Endothelial cell of hepatic sinusoid (primary cell): Measurements from ENCODE around the gene ASPA.

Experiments used
- in situ Hi-C: cut with HindIII; loops from 2 replicates; pipeline ENCODE4 v1.10.0; 2017; ENCODE audit warnings: low sequenced_read_pairs

ASPA gene

GRCh38 chr17:3532859-3533142 is 57.0 kb downstream of the ASPA start:
- in situ Hi-C loops = no loop called here

- in situ Hi-C loops = no loop called here
These were observed 58.0 kb downstream of the ASPA start for GRCh38 chr17:3533752-3534151.

- in situ Hi-C loops = no loop called here
These were observed 59.1 kb downstream of the ASPA start for GRCh38 chr17:3534881-3535252.

- in situ Hi-C loops = no loop called here
These were observed 59.6 kb downstream of the ASPA start for GRCh38 chr17:3535253-3535995.

- in situ Hi-C loops = no loop called here
These were observed 60.9 kb downstream of the ASPA start for GRCh38 chr17:3536716-3537115.

GRCh38 chr17:3539881-3540540 is 64.2 kb downstream of the ASPA start:
- in situ Hi-C loops = no loop called here

- in situ Hi-C loops = no loop called here
These were observed 66.8 kb downstream of the ASPA start for GRCh38 chr17:3542410-3543088.

- in situ Hi-C loops = no loop called here
These were observed 67.7 kb downstream of the ASPA start for GRCh38 chr17:3543453-3543852.

GRCh38 chr17:3544365-3544764 is 68.6 kb downstream of the ASPA start:
- in situ Hi-C loops = no loop called here

- in situ Hi-C loops = no loop called here
These were observed 69.4 kb downstream of the ASPA start for GRCh38 chr17:3545151-3545550.

- in situ Hi-C loops = no loop called here
These were observed 70.7 kb downstream of the ASPA start for GRCh38 chr17:3546521-3546920.

GRCh38 chr17:3546997-3547396 is 71.2 kb downstream of the ASPA start:
- in situ Hi-C loops = no loop called here

- in situ Hi-C loops = no loop called here
These were observed 71.8 kb downstream of the ASPA start for GRCh38 chr17:3547628-3548027.

GRCh38 chr17:3549610-3550162 is 73.9 kb downstream of the ASPA start:
- in situ Hi-C loops = no loop called here

GRCh38 chr17:3551189-3551588 is 75.4 kb downstream of the ASPA start:
- in situ Hi-C loops = no loop called here

- in situ Hi-C loops = no loop called here
These were observed 77.1 kb downstream of the ASPA start for GRCh38 chr17:3552916-3553315.
